Glomerular endothelial cell (primary cell): ENCODE data around the gene SAP130. TPM values are rescaled to one million over a fixed set of nuclear protein-coding genes. Genes with fewer than 3 reads are reported as not detected.
"Not testable (repeated sequence)": the region's sequence is repeated elsewhere in the genome, so short reads cannot be mapped to it uniquely, and the experiment has no call there.

ENCODE experiments used
- DNase-seq: peaks from one replicate; pipeline ENCODE4 v3.0.0-alpha.2; 2011; ENCODE audit warnings: low read depth, low spot score; ENCODE audit errors: extremely low read depth
- total RNA-seq: library from RNA; depleted of rRNA; stranded (reverse); fragments of >200 nt; gene quantifications from 2 replicates; pipeline ENCODE4 v1.2.3, GENCODE V29; 2015

The SAP130 gene
- total RNA-seq, 1 donor from 2014 or later = 13.8 TPM

DNA sequence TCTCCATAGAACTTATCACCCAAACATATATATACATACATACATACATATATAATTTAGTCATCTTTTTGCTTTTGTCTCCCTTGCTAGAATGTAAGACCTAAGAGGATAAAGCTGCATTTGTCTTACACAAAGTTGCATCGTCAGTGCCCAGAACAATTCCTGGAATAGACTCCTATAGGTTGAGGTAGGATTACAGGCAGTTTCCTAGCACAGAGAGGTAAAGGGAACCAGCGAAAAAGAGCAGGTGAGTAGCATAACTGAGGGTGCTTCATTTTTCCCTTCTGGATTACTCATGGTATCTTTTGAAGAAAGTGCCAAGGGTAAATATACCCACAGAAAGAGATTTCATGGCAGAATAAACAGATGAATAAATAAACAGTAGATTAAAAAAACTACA, 74.0 kb downstream of the SAP130 start:
- no peak for DNase-seq

DNA sequence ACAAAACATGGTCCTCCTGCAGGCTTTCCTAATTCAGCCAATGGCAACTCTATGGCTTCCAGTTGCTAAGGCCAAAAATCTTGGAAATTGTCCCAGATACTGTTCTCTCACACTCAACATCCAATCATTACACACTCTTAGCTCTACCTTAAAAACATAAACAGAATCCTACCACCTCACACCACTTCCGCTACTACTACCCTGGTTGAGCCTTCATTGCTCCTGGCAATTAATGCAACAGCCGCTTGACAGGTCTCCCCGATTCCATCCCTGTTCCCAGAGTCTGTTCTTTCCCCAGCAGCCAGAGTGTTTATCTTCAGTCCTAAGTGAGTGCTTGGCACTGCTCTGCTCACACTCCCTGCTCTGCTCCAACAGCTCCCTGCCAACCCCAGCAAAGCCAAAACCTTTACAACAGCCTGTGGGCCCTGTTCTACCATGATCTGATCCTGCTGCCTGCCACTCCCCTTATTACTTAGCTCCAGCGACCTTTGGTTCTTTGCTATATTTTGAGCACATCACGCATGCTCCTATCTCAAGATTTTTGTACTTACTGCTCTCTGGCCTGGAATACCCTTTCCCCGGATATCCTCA, 74.6 kb downstream of the SAP130 start:
- no peak for DNase-seq

DNA sequence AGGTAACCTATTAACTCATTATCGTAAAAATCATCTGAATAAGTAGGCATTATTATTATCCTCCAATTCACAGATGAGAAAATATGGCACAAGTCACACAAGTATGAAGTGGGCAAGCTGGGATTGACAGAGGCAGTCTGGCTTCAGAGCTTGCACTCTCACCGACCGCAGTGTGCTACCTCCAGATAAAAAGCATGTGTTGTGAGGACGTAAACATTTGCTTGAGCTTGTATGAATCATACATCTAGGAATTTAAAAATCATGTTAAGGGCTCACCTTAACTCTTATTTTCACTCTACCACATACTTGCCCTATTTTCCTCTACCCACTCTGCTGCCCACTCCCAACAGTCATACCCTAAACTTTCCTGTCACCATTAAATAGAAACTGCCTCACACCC, 76.8 kb downstream of the SAP130 start:
- DNase-seq = no peak

DNA sequence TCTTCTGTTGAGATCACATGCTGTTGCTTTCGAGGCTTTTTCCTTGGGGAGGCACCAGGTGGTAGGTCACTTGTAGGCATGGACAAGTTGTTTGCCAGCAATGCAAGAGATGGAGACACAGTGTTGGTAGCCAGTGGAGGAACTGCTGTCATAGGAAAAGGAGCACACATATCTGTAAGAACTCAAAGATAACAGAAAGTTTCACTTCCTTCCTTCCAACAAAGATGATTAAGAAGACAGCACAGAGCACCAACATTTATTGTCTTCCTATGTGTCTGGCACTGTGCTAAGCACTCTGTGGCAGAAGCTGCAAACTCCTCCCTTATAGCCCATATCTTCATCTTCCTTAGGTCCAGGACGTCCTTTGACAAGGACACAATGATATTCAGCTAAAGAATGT, 77.6 kb downstream of the SAP130 start:
- no peak for DNase-seq

DNA sequence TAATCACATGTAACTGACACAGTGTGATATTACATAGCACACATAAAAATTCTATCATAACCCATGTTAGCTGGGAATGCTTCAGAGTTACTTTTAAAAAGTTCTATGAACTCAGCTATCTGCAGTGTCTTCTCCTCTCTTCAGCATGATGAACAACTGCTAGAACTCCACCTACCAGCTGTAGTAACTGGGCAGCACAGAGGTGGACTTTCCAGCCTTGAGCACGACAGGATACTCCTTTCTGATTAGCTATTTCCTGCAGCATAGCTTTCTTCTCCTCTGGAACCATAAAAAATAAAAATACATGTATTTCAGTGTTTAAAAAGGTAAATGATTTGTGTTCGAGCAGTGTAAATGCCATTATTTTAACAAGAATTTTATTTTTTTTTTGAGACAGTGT, 82.6 kb downstream of the SAP130 start:
- DNase-seq = no peak

DNA sequence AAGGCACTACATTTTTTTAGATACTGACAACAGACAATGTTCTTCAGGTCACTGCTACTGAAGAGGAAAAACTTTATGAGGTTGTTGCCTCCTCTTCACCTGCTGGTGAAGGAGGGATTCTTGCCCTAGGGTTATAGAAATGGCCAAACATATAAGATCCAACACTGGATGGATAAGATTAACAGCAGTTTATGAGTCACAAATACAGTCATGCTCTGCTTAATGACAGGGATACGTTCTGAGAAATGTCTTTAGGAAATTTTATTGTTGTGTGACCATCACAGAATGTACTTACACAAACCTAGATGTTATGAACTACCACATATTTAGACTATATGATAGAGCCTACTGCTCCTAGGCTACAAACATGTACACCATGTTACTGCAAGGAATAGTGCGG, 84.7 kb downstream of the SAP130 start:
- no peak for DNase-seq

DNA sequence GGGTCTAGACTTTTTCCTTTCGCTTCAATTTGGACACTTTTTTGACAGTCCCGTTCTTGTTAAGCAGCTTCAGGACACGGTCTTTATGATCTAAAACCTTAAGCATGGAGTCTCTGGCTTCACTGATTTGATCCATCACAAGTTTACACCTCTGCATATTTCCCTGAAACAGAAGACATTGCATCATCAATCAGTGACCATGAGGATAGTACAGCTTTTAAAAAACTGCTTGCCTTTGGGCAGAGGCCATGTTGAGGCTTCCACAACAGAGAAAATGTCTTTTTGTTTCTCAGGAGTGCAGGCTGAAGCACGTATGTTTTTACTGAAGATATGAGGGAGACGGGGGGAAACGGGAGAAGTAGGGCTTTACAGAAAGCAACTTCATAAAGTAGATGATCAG, 85.9 kb downstream of the SAP130 start:
- no peak for DNase-seq

DNA sequence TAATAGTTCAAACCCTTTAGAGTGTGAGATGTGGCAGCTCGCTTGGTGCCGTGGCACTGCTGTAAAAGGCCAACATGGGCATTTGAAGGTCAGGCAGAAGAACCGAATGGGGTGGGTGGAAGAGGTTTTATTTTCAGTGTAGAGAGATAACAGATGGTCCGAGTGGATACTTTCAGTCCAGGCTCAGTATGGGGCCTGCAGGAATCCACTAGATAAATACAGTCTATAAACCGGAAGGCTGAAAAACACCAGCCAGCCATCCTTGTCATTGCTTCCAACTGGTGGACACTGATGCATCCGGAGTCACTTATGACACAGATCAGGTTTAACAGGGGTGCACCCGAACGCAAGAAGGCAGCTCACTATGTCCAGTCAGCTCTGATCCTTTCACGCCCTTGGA, 86.4 kb downstream of the SAP130 start:
- no peak for DNase-seq

DNA sequence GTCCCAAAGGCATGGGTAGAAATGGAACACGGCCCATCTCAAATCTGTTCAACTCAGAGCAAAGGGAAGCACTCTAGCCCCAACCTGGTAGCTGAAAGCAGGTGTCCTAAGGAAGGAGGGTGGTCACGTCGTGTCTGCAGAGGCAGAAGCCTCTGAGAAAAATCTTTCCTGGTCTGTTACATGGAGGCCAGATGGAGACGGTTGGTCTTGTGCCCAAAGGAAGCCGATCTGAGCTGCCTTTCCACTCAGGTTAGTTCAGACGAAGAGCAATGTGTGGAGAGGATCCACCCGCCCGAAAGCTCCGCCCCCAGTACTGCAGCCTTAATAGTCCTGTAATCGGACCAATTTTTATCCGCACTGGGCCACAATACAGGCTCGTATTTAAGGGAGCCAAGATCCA, 87.2 kb downstream of the SAP130 start:
- no peak for DNase-seq

DNA sequence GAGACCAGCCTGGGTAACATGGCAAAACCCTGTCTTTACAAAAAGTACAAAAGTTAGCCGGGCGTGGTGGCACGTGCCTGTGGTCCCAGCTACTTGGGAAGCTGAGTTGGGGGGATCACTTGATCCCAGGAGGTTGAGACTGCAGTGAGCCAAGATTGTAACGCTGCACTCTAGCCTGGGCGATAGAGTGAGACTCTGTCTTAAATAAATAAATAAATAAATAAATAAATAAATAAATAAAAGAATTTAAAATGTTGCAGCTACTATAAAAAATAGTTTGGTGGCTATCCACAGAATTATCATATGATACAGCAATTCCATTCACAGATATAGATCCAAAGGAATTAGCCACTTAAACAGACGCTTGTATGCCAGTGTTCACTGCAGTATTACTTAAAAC, 92.5 kb downstream of the SAP130 start:
- DNase-seq = no peak

DNA sequence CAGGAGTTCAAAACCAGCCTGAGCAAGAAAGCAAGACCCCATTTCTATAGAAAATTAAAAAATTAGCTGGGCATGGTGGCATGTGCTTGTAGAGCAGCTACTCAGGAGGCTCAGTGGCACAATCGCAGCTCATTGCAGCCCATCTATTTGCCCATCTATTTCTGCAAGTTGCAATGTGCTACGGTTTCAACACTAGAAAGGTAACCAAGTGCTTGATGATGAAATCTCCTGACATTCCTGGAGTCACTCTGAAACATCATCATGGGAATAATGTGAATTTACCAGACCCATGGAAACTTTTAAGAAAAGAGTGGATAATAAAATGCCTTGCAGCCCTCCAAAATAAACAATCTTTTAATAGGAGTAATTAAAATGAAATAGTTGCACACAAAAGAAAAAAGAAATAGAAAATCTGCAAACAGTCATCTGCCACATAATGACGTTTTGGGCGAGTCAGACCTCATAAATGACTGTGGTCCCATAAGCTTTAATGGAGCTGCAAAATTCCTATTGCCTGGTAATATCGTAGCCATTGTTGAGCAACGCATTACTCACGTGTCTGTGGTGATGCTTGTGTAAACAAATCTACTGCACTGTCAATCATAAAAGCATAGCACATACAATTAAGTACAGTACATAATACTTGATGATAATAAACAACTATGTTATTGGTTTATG, 95.5 kb downstream of the SAP130 start:
- DNase-seq = no peak

DNA sequence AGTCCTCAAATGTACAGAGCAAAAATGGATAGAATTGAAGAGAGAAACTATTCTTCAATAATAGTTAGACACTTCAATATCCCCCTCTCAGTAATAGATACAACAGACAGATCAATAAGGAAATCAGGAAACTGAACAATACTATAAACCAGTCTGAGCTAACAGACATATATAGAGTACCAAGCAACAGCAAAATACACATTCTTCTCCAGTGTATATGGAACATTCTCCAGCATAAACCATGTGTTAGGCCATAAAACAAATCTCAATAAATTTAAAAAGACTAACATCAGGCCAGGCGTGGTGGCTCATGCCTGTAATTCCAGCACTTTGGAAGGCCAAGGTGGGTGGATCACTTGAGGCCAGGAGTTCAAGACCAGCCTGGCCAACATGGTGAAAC, 98.4 kb downstream of the SAP130 start:
- DNase-seq = no peak

DNA sequence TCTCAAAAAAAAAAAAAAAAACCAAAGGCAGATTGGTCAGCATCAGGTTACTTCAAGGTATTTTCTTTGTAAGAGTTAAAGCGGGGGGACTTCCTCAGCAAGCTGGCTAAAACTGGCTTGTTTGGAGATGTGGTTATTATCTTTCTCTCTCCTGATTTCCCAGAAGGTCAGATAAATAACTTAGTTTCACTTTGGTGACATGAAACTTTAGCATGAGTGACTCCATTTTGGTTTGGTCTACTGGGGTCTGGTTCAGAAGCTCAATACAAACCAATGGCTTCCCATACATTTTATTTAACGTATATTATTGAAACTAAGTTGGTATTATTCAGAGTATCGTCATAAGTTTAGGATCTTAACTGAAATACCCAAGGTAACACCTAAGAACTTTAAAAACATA, 100.5 kb downstream of the SAP130 start:
- no peak for DNase-seq

DNA sequence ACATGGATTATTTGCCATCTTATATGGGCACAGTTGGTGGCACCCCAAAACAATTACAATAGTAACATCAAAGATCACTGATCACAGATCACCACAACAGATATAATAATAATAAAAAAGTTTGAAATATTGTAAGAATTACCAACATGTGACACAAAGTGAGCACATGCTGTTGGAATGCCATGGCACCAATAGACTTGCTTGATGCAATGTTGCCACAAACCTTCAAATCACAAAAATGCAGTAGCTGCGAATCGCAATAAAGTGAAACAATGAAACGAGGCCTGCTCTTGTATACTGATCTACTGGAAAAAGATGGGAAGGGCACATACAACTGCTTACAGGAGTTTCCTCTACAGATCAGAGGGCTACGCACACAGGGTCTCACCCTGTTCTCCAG, 109.9 kb downstream of the SAP130 start:
- no peak for DNase-seq

DNA sequence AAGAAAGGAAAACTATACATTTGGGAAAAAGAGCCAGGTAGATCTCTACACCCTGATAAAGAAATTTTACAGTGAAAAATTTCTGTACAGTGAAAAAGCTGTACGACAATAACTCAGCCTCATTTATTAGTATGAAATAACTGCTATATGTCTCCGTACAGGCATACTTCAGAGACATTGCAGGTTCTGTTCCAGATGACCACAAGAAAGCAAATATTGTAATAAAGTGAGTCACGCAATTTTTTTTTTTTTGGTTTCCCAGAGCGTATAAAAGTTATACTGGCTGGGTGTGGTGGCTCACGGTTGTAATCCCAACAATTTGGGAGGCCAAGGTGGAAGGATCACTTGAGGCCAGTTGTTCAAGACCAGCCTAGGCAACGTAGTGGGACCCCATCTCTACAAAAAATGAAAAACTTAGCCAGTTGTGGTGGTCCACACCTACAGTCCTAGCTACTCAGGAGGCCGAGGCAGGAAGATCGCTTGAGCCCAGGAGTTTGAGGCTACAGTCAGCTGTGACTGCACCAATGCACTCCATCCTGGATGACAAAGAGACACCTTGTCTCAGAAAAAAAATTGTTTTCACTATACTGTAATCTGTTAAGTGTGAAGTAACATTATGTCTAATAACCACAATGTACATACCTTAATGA, 113.9 kb downstream of the SAP130 start:
- no peak for DNase-seq

DNA sequence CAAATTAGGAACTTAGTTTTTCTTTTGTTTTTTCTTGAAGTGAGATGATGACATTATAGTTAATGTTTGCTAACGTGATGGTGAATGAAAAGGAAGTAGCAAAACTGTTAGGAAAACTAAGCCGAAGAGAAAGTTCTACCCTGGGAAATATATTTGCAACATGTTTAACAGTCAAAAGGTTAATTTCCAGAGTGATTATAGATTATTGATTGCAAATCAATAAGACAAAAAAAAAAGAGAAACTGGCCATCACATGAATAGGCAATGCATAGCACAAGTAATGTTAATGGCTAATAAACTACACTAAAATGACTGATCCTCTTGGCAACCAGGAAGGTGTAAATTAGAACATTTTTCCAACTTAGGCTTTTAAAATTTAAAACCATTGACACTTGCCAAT, 116.1 kb downstream of the SAP130 start:
- DNase-seq = no peak

DNA sequence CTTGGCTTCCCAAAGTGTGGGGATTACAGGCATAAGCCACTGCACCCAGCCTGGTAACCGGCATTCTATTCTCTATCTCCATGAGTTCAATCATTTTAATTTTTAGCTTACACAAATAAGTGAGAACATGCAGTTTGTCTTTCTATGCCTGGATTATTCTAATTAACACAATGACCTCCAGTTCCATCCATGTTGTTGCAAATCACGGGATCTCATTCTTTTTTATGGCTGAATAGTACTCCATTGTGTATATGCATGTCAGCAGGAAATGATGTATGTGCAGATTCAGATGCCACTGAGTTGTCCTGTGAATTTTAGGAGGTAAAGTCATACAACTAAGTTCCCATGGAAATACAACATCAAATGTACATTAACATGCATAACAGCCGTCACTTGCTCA, 117.4 kb downstream of the SAP130 start:
- DNase-seq = no peak

DNA sequence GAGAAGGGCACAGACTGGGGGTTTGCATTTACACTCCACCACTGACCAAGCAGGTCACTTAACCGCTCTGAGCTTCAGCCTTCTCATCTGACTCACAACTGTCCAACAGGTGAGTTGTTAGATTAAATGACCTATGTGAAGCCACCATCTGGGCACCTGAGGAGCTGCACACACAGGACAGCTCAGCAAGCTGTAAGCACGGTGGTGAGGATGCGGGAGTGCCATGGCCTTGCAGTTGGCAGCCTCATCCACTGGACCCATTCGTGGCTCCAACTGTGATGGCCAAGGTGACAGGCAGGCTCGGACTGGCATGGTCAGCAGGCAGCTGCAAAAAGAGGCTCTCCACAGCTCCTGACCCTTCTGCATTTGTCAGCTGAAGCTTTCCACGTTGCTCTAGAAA, 118.8 kb downstream of the SAP130 start:
- no peak for DNase-seq

DNA sequence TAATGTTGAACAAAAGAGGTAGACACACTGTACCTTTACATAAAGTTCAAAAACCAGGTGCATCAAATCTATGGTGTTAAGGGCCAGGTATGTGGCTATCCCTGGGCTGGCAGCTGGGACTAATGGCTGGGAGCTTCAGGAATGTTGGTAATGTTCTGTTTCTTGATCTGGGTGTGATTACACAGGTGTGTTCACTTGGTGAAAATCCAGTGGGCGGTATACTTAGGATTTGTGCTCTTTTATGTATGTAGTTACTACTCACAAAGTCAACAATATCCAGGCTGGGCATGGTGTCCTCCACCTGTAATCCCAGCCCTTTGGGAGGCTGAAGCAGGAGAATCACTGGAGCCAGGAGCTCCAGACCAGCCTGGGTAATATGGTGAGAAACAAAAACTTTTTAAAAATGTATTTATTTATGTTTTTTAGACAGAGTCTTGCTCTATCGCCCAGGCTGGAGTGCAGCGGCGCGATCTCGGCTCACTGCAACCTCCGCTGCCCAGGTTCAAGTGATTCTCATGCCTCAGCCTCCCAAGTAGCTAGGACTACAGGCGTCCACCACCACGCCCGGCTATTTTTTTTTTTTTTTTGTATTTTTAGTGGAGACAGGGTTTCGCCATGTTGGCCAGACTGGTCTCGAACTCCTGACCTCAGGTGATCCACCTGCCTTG, 120.0 kb downstream of the SAP130 start:
- not testable (repeated sequence) for DNase-seq

DNA sequence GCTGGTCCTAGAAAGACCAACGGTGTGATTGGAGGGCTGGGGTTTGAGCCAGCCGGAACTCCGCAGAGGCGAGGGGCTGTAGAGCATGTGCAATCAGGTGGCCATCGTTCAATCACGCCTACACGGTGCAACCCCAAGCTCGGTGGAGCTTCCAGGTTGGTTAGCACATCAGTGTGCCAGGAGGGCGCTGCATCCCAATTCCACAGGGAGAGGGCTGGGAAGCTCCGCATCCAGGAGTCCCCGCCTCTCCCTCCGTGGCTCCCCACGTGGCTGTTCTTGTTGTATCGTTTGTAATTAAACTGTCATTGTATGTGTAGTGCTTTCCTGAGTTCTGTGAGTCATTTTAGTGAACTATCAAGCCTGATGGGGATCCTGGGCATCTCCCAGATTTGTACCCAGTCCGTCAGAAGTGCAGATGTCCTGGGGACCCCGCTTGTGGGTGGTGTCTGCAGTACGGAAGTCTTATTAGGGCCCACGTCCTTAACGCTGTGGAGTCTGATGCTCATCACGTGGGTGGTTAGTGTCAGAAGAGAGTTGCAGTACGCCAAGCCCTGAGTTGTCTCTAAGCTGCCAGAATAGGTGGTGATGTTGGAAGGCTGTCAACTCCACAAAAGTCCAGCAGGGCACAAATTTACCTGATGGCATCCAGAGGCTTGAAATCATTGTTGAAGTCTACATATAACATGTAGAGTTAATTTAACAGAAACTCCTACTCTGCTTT, 121.5 kb downstream of the SAP130 start:
- no peak for DNase-seq

DNA sequence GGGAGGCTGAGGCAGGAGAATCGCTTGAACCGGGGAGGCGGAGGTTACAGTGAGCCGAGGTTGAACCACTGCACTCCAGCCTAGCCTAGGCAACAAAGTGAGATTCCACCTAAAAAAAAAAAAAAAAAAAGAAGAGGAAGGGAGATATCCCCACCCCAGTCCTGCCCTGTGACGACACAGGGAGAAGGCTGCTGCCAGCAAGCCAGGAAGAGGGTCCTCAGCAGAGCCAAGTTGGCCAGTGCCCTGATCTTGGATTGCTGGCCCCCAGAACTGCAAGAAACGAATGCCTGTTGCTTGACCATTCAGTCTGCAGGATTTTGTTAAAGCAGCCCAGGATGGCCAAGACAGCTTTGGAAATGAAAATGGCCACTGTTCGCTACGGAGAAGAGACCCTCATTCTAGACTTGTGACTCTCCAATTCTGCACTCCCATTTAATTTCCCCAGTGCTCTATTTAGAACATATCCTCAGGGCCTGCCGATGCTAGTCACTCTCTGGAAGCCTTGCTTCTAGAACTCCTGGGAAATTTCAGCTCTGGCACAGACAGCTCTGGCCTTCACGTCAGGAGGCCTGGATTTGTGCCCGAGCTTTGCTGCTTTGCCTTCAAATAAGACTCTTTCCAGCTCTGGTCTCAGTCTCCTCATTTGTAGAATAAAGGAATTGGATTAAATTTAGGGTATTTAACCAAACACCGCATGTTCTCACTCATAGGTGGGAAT, 126.4 kb downstream of the SAP130 start:
- no peak for DNase-seq
